Activated CD4-positive, CD25-positive, alpha-beta regulatory T cell treated with anti-CD3 and anti-CD28 coated beads, Interleukin-2, amount 50 U/mL, for 16 hours (primary cell): ENCODE results near the gene OMG.
"Not testable (repeated sequence)": the region's sequence is repeated elsewhere in the genome, so short reads cannot be mapped to it uniquely, and the experiment has no call there.

Experiments used
- DNase-seq: peaks from one replicate; pipeline ENCODE4 v3.0.0-alpha.2; 2020; ENCODE audit warnings: low read depth, low spot score

OMG gene, protein sequence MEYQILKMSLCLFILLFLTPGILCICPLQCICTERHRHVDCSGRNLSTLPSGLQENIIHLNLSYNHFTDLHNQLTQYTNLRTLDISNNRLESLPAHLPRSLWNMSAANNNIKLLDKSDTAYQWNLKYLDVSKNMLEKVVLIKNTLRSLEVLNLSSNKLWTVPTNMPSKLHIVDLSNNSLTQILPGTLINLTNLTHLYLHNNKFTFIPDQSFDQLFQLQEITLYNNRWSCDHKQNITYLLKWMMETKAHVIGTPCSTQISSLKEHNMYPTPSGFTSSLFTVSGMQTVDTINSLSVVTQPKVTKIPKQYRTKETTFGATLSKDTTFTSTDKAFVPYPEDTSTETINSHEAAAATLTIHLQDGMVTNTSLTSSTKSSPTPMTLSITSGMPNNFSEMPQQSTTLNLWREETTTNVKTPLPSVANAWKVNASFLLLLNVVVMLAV

DNA sequence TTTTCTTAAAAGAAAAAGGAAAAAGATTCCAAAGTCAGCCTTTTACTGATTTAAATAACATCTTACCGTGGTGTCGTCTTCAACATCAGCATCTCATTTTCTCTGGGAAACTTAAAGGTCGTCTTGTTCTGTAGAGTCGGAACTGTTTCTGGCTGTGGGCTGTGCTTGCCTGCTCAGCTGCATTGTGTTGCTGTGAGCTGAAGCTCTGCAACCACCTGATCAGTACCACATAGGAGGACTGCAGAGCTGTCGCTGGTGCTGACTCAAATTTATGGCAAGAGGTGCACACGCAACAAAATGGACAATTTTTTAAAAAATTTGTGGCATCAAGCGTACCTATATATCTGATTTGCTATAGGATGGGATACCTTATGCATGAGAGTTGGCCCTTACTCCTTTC is at the start of gene OMG:
Gene OMG, minus strand, starts transcription at position 150 of the 400 bp plus-strand sequence. CDS start 908 bp downstream, outside the sequence.
- no peak for DNase-seq

DNA sequence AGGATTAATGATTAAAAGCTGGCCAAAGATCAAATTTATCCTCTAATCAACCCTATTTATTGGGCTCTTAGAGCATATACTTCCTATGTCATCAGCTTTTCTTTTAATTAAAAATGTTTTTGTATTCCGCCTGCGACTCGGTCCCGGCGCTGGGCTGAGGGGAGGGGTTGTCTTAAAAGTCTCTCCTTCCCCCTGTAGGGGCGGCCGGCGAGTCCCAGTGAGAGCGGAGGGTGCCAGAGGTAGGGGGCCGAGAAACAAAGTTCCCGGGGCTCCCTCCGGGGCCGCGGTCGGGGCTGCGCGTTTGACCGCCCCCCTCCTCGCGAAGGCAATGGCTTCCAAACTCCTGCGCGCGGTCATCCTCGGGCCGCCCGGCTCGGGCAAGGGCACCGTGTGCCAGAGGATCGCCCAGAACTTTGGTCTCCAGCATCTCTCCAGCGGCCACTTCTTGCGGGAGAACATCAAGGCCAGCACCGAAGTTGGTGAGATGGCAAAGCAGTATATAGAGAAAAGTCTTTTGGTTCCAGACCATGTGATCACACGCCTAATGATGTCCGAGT is 48.2 kb upstream of the OMG start:
- not testable (repeated sequence) for DNase-seq

DNA sequence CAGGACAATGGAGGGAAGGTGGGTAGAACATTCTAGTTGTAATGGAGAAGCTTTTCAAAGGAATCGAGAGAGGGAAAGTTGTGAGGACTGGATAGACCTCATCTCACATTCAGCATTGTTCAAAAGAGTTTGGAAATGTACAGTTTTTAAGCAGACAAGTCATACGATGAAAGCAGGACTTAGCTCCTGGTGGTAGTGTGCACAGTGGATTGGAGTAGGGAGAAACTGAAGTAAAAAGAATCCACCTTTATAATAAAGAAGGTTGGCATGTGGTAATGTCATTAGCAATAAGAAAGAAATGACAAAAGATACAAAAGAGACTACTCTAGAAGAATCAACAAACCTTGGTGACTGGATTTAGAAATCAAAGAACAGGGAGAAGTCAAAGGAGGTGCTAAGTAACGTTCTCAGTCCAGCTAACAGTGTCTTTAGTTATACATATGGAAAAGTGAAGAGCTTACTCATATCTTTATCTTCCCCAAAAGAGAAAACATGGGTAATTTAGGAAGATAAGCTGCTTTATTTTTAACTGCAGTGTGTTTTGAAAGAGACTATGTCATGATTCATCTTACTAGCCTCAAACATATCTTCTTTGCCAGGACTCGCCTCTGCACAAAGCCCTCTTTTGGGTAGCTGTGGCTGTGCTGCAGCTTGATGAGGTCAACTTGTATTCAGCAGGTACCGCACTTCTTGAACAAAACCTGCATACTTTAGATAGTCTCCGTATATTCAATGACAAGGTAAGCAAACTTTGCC is 43.0 kb upstream of the OMG start:
- DNase-seq, result no peak

DNA sequence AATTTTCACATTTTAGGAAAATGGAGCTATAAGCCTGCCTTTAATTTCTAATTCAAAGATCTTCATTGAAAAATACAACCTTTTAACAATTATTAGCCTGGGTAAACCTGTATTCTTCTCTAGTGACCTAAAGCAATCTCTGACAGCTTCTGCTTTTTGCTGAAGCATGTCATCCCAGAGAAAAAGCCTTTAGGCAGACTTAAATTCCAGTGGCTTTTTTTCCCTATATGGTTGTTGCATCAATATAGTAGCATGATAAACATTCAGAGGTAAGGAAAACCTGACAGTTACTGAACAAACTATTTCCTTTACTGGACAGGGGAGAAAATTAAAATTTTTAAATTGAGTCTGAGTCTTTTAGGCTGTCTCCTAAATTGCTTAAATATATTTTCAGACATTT is 32.2 kb upstream of the OMG start:
- DNase-seq, result no peak

DNA sequence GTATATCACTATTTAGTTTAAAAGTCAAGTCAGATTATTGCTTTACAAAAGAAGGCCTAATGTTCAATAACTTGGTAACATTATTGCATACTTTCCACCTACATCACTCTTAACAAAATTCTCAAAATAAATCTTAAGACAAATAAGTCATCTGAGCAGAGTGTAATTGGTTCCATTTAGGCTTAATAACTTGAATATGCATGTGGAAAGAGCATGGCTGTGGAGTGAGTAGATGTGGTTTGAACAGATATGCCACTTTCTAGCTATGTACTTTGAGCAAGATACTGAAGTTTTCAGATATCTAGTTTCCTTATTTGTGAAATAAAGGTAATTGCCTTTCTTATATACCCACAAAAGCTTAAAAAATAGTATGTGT is 31.1 kb upstream of the OMG start:
- DNase-seq, result no peak

DNA sequence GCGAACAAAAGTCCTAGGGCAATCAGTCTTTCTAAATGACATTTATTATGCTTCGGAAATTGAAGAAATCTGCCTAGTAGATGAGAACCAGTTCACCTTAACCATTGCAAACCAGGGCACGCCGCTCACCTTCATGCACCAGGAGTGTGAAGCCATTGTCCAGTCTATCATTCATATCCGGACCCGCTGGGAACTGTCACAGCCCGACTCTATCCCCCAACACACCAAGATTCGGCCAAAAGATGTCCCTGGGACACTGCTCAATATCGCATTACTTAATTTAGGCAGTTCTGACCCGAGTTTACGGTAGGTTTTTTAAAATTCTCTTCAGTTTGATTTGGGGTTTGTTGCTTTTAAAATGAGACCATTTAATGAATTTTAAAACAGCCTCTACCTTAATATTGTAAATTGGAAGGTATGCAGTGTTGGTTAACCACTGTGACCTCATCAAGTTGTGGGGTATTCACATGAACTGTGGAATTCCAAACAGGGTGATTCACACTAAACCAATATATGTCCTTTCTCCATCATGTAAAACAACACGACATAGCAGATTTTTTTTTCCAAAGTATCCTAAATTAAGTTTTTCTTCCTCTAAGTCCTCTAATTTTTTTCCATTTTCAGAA is 30.6 kb upstream of the OMG start:
- no peak for DNase-seq

DNA sequence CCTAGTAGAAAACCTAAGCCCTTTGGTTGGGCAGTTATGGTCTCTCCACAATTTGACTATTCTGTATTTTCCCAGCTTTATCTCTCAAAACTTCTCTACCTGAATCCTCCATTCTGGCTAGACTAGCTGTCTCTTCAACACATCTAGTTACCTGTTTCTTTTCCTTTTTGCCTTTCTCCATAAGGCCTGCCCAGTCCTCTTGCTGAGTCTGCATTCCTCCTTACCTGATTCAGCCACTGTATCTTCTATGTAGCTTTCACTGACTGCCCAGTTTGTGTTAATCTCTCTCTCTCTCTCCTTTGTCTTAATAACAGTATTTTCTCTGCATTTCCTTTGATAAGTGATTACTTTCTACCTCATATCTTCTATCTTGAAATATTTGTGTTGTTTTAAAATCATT is 26.5 kb upstream of the OMG start:
- DNase-seq, result no peak

DNA sequence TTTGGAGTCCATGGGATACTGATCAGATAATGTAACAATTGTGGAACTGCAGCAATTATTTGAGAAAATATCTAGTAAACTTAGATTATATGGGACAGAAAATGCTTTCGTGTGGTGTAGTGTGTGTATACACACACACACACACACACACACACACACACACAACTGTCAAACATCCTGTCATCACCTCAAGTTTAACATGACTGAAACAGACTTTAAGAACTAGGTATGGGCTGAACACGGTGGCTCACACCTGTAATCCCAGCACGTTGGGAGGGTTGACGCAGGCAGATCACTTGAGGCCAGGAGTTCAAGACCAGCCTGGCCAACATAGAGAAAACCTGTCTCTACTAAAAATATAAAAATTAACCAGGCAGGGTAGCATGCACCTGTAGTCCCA is 24.9 kb upstream of the OMG start:
- DNase-seq, result no peak

DNA sequence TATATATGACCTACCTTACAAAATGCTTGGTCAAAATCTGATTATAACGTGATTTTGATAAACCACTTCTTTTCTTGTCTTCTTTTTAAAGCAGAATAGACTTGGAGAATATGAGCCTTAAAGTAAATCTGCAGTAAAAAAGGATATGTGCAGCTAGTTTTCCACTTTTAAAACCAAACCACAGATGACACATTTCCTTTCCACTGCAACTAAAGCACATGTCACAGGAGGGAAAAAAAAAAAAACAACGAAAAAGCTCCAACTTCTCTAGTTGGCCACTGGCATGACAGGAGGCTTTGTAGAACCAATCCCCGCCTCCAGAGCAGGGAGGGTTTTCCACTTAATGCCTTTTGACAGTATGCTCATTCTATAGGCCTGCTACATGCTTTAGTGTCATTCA is 24.4 kb upstream of the OMG start, which contains the start of gene EVI2A:
Gene EVI2A, minus strand, starts transcription at position 142 of the 400 bp plus-strand sequence. CDS start 2,609 bp downstream, outside the sequence.
- peak; percentile 65 for DNase-seq

DNA sequence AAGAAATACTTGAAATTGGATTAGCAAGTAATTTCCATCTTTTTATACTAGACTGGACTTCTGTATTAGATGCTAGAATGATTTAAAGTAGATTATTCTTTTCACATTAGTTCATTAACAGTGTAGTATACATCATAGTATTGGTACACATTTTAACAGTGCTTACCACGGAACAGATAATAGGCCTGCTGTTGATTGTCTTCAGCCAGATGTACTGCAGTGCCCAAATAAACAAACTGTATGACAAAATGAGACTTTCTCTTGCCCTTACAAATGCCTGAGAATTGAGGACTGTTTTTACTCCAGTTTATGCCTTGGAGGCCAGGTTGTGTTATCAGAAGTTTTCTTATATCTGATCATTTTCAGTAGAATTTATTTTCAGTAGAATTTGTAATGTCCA is 23.8 kb upstream of the OMG start:
- no peak for DNase-seq

DNA sequence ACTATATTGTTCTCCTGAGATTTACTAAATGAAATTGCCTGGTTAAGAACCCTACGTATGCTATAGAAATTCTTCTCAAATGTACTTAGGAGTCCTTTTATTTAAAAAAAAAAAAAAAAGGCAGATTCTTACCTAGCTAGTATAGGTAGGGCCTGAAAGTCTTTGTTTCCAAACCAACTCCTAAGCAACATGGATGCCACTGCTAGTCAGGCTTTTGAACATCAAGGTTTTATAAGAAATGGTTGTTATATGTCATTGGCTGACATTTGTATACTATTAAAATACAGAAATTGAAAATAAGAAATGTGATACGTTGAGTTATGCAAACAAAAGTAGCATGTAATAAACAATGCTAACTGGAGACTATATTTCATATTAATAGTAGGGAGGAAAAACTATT is 23.2 kb upstream of the OMG start:
- DNase-seq, result no peak

DNA sequence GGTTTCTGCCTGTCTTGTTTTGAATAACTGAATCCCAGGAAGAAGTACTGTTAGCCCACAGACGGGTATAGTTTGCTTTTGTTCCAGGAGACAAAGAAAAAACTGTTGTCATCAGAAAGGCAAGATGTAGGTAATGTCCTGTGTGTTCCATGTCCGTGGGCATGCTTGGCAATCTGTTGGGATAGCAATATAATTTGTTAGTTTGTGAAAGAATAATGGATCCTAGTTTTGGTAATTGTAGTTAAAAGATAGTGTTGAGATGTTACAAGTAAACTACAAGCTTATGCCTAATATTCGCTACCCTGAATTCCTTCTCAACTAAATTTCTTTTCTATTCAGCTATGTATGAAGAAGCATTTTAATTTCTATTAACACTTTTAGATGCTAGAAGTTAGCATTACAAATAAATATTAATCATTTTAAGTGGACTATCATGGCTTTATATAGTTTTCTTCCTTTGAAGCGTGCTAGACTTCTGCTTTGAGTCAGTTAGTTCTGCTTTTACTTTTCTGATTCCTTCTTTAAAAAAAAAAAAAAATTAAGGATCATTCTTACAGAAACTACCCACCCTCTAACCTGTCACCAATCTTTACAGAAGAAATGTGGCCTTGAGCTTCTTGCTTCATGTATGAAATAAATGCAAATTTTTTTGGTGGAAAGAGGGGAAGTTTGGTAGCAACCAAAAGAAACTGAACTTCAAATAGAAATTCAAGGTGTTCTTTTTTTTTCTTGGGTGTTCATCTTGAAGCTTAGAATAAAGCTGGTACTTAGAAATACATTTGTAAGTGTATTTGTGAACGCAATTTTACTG is 22.0 kb upstream of the OMG start:
- no peak for DNase-seq

DNA sequence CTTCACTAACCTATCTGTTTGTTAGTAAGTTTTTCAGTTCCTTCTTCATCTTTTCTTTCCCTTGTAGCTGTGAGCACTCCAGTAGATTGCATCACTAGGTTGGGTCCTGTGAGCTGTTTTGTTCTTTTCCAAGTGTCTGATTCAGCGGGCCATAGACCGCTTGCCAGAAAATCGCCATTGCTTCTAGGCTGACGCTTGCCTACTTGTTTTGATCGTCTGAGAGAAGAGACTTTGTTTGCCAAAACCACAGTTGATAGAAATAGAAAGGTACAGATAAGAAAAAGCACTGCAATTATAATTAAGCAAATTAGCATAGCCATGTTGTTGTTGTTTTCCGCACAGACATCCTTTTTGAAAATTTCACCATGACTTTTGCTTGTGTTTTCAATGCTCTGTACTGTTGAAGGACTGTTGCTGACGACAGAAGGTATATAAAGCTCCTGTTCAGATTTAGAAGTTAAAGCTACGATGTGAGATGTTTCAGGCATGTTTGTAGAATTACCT is 21.3 kb upstream of the OMG start:
- peak; percentile 24 for DNase-seq

DNA sequence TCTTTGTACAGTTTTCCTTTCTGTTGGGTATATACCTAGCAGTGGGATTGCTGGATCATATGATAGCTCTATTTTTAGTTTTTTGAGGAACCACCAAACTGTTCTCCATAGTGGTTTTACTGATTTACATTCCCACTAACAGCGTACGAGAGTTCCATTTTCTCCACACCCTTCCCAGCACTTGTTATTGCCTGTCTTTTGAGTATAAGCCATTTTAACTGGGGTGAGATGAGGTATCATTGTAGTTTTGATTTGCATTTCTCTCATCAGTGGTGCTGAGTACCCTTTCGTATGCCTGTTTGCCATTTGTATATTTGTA is 17.7 kb upstream of the OMG start:
- no peak for DNase-seq

DNA sequence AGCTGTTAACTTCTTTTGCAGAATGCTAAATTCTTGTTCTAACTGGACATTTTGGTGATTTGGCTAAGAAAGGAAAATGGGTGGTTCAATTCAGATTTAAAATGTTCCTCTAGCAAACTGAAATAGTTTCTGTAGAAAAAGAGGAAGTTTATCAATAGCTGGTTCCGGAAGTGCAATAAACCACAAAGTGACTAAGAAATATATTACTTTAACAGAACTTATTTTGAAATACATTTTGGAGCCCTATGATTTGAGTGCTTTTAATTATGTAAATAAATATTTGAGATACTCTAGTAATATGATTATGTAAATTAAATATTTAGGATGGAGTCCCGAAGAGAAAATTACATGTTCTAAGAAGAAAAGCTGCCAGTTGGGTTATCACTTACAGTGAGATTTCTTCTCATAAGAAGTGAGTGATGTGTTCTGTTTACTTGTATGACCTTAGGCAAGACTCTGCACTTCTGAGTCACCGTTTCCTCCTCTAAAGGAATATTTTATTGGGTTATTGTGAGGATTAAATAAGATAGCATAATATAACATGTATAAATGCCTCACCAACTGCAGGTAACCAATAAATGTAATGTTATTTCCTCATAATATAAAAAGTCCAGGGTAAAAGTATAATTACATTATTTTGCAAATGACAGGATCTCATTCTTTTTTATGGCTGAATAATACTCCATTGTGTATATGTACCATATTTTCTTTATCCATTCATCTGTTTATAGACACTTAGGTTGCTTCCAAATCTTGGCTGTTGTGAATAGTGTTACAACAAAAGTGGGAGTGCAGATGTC is 17.1 kb upstream of the OMG start, which contains the start of gene EVI2B:
Gene EVI2B, minus strand, starts transcription at position 73 of the 800 bp plus-strand sequence. CDS start 8,445 bp downstream, outside the sequence.
- DNase-seq, result no peak

DNA sequence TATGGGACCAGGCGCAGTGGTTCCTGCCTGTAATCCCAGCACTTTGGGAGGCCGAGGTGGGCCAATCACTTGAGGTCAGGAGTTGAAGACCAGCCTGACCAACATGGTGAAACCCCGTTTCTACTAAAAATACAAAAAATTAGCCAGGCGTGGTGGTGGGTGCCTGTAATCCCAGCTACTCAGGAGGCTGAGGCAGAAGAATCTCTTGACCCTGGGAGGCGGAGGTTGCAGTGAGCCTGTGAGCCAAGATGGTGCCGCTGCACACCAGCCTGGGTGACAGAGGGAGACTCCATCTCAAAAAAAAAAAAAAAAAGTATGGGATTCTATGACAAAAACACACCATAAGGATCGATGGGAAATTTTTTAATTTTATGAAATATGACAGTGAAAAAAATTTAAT is 15.2 kb upstream of the OMG start:
- not testable (repeated sequence) for DNase-seq

DNA sequence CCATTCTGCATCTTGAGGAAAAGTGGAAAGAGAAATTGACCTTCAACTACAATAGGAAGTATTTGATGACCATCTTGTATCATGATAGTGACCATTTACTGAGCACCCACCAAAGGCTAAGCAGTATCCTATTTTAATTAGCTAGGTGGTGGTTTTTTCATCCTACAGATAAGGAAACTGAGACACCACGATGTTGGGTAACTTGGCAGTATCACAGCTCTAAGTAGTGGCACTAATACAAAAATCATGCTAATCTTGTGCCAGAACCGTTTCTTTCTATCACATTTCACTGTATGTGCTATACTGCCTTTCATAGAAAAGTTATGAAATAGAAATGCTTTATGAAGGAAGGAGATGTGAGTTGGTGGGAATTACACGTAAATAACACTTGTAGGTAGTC is 14.5 kb upstream of the OMG start:
- no peak for DNase-seq

DNA sequence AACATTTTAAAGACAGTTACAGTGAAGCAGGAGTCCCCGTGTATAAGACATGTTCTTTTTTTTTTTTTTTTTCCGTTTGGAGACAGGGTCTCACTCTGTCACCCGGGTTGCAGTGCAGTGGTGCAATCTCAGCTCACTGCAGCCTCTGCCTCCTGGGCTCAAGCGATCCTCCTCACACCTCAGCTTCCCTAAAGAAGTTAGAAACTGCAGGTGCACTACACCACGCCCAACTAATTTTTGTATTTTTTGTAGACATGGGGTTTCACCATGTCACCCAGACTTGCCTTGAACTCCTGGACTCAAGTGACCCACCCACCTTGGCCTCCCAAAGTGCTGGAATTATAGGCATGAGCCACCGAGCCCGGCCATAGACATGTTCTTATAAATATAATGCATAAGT is 13.8 kb upstream of the OMG start:
- no peak for DNase-seq

DNA sequence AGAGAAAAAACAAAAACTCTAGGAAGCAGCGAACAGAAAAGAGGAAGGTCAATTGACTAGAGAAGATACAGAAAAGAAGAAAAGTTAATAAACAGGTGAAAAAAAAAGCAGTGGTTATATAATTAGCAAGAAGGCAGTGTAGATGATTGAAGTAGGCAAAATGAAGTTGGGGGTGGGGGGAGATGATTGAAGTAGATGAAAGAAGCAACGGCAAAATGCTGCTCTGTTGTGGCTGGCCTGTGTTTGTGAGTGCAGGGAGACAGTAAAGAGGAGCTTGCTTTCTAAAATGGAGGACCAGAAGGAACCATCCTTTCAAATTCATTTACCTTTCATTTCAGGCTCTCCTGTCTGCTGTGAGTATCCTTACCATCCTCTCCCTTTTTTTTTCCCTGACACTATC is 13.2 kb upstream of the OMG start:
- DNase-seq, result peak; percentile 35

DNA sequence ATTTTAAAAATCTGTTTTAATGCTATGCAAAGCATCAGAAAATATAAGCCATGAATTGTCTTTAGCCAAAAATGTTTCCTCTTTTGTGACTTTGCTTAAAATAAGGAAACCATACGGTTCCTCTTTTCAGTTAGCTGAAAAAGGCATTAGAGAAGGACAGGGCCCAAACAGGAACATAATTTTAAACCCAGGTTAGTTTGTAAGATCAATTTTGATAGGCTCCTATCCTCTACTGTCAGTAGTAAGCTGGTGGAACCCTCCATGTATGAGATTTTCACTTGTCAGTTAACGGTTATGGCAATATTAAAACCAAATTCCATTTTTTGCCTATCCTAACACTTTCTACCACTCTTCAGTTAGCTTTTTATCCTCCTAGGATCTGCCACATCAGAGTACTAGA is 12.5 kb upstream of the OMG start:
- no peak for DNase-seq
